ENCODE measurements around the gene CHIT1.

The CHIT1 gene

DNA sequence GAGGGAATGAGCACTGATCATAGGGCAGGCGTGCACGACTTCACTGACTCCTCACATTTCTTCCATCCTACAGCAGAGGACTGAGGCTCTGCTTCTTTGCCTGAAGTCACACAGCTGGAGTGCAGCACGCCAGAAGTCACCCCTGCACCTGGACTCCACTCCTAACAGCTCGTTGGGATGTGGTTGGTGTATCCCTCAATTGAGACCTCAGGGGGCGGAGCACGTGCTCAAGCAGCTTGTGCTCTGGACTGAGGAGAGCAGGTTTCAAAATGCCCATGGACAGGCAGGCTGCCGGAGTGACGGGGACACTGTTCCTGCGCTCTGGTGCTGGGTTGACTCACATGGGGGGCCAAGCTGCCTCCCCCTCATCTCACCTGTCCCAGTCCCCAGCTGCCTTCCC is 13.9 kb downstream of the CHIT1 start:
- peak; percentile 64 for DNase-seq

GRCh38 chr1:203214871-203215270 is 14.6 kb downstream of the CHIT1 start:
- DNase-seq, result no peak

- DNase-seq, result no peak
These were observed 16.3 kb downstream of the CHIT1 start for GRCh38 chr1:203213126-203213525.

DNA sequence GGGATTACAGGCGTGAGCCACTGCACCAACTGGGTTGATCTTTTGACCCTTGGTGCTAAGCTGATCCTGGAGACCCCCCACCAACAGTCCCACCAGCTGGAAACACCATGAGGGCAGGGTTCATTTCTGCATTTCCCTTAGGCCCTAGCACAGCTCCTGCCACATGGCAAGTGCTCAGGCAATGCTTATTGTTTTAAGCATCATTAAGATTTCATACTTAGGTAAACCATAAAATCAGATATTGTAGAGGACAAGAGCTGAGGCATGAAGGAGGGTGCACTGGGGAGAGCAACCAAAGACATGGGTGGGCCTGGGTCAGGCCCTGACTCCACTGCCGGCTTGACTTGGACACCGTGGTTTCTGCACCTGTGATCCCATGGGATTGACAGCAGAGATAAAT is 17.7 kb downstream of the CHIT1 start:
- DNase-seq, result no peak

DNA sequence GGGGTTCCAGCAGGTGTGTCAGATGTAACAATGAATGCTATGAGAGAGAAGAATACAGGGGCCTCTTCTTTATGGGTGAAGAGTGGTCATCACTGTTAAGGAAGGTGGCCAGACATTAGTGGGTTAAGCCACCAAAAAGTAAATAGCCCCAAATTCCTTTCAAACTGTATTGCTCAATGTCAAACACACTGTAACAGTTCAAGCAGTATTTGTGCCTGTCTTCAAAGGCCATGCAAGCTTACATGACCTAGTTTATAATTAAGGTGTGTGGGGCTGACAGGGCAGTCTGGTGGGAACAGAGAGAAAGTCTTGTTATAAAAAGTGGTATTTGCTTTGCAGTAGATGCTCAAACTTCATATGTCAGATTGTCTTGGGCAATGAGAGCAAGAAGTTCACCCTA is 18.5 kb downstream of the CHIT1 start:
- no peak for DNase-seq

GRCh38 chr1:203210350-203210749 is 19.1 kb downstream of the CHIT1 start:
- no peak for DNase-seq

GRCh38 chr1:203208181-203208580 is 21.3 kb downstream of the CHIT1 start:
- no peak for DNase-seq

- DNase-seq, result no peak
These were observed 21.7 kb downstream of the CHIT1 start for GRCh38 chr1:203207751-203208150.

DNA sequence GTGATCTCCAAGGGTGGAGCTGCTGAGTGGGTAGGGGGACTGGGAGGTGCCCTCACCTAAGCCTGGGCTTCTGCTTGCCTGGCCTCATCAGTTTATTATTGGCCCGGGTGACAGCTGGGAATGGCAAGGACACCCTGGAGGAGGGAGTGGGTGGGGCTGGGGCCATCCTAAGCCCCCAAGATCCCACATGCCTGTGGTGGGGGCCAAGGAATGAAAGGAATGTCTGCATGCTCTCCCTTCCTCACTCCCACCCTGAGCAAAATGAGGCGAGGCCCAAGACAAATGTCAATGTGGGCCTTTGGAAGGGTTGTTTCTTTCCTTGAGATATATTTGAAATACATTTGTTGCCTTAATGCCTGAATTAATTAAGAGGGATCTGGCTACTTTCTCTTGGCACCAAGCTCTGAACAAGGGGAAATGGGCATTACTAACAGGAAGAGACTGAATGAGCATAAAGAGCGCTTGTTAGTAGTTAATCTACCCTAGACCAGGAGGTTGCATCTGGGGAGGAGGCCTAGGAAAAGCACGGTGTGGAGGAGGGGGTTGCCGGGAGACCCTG is 23.3 kb downstream of the CHIT1 start:
- DNase-seq, result no peak

- no peak for DNase-seq
These were observed 24.7 kb downstream of the CHIT1 start for GRCh38 chr1:203204756-203205155.

GRCh38 chr1:203202431-203203245 is 26.8 kb downstream of the CHIT1 start:
- DNase-seq, result no peak

DNA sequence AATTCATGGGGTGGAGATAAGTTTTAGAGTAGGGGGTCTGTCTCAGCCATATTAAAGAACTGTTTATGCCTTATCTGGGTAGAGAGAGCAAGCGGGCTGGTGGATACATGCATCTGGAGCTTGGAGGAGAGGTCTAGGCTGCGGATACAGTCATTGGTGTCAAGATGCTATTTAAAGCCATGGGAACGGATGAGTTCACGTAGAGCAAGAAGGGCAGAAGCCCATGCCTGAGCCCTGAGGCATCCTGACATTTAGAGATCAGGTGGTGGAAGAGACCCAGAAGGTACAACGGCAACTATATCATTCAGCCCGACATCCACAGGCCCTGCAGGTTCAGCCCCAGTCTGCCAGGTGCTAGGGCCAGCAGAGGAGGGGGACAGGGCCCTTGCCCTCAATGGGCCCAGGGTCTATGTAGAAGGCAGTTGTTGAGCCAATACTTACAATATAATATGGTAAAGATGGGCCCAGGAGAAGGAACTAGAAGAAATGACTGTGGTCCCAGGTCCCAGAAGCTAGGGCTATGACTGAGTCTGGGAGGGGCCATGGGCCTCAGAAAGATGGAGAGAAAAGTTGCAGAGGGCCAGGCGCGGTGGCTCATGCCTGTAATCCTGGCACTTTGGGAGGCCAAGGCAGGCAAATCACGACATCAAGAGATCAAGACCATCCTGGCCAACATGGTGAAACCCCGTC is 27.8 kb downstream of the CHIT1 start:
- no peak for DNase-seq

DNA sequence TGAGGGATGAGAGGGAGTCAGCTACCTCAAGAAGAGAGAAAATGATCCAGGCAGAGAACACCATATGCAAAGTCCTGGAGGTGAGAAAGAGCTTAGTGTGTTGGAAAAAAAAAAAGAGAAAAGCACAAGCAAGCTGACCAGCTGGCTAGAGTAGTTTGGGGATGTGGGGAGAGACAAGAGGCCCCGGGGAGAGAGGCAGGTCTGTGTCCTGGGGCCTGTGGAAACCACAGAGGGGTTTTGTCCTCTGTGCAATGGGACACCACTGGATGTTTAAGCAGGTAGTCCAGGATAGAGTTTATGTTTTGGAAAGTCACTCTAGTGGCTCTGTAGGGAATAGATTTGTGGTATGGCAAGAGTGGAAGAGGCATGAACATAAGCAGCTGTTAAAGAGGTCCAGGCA is 28.6 kb downstream of the CHIT1 start:
- DNase-seq, result no peak

DNA sequence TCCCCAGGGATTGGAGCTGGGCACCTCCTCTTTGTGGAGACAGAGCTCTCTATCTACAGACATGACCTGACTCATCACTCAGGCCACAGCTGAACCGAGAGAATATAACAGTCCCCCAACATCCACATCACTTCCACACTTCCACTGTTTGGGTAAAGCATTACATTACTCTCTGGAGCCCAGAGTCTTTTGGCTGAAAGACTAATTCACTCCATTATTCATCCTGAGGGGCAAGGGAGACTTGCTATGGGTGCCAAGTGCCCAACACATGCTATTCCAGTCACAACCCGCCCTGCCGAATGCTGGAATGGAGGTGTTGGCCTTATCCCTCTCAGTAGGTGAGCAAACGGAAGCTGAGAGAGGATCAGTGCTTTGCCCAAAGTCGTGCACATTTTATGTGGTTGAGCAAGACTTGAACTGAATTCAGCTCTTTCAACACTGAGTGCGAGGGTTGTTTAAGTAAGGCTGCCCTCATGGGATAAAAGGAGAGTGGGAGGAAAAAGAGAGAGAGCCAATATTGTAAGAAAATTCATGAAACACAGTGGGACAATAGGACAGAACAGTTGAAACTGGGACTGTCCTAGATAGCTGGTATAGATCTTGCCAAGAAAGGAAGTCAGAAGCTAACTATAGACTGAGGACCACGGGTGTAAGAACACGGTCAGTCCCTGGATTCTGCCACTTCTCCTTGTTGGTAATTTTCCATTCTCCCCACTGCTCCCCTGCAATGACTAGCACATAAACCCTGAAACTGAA is 29.5 kb downstream of the CHIT1 start:
- no peak for DNase-seq

DNA sequence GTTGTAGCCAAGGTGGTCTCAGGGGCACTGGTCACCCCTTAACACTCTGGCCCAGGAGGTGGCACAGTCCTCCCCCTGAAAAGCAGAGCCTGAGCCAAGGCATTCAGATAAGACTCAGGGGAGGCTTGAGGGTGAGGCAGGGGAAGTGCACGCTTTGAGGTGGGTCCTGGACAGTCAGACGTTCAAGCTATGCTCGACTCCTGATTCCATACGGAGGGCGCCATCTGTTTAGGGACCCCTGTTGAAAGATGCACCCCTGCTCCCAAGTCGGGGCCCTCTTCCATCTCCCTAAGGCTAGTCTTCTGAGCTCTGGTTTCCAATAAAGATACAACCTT is 30.0 kb downstream of the CHIT1 start:
- DNase-seq, result no peak

- DNase-seq, result no peak
These were observed 30.5 kb downstream of the CHIT1 start for GRCh38 chr1:203199002-203199401.

DNA sequence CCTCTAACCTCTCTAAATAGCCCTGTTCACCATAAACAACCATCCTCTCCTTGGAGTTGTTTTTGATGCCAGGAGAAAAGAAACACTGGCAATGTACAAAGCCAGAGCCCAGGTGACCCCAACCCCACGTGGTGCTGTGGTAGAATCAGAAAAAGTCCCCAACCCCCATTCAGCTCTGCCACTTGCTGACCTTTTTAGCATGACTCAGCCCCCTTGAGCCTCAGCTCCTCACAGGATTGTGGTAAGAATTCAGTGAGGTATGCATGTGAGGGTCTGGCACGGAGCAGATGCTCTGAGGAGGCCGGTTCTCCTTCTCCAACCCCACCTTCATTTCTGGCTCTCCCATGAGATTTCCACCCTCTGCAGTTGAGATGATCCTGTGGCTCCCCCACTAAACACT is 31.8 kb downstream of the CHIT1 start:
- DNase-seq, result no peak

DNA sequence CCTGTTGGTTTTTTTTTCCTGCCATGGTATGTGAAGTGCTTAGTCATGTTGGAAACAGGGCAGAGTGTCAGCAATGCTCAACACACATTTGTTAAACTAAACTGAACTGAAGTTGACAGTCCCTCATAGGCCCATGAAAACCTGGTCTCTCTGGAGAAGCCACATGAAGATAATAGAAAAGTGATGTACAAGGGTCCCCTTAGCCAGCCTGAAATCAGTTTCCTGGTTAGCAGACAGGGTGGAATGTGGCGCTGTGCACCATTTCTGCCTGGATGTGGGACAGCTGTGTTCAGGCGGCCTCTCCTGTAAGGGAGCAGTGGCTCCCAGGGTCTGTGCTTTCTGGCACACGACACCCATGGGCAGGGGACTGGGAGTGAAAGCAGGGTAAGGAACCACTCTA is 33.1 kb downstream of the CHIT1 start:
- no peak for DNase-seq

DNA sequence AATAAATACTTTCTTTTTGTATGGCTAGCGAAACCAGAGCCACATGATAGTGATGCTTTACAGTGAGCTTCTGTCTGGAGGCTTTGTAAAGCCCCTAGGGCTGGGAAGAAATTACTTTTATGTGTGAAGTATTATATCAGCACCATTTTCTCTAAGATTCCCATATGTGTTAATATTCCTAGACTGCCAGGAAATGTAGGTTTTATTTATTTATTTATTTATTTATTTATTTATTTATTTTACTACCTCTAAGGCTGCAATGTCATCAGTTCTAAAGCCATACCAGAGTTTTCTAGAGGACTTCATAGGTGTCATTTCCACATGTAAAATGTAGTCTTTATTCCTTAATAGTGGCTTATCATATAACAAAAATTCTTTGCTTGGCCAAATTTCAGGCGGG is 38.5 kb downstream of the CHIT1 start:
- DNase-seq, result no peak

DNA sequence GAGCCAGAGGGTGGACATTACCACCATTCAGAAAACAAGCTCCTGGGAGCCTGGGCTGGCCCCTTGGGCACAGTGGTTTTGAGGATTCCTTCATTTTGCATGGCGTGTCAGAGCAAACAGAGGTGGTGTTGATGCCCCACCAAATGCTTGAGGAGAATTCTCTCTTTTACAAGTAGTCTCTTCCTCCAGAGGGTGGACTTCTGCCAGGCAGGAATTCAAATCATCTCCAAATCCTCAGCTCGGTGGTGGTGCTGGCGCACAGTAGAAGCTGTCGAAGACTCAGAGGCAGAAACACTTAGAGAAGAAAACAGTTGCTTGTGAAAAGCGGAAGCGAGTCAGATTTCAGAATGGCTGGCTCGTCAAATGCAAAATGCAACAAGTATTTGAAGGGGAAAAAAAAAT is 39.5 kb downstream of the CHIT1 start:
- peak; percentile 57 for DNase-seq

- no peak for DNase-seq
These were observed 40.7 kb downstream of the CHIT1 start for GRCh38 chr1:203188686-203189232.

GRCh38 chr1:203187689-203188264 is 41.7 kb downstream of the CHIT1 start:
- DNase-seq, result no peak

DNA sequence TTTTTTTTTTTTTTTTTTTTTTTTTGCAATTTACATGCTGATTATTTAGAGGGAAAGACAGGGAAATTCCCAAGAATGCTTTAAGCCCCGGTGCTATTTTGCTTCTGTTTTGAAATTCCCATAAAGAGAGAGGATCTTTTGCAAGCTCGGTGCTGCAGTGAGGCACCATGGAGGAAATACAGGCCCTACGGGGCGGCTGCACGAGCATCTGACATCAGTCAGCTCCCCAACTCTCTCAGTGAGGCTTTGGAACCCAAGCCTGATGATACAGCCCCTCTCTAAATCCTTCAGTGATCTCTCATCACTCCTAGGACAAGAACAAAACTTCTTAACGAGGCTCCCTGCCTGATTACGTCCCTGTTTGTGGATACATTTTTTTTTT is 42.2 kb downstream of the CHIT1 start:
- no peak for DNase-seq
